NCI-H2227 (cell line): ENCODE results near the gene ZMYND19.
"Not testable (repeated sequence)": the region's sequence is repeated elsewhere in the genome, so short reads cannot be mapped to it uniquely, and the experiment has no call there.

Experiments used
- DNase-seq: peaks from one replicate; lab custom pipeline; 2025; ENCODE audit not compliant: unreplicated experiment; lab: John Stamatoyannopoulos, UW

The ZMYND19 gene

GRCh38 chr9:137614631-137615386 lies 24.5 kb upstream of the ZMYND19 start:
- no peak for DNase-seq

- no peak for DNase-seq
Observed at GRCh38 chr9:137613738-137614523, 23.6 kb upstream of the ZMYND19 start.

- DNase-seq, result no peak
Observed at GRCh38 chr9:137613259-137613658, 22.9 kb upstream of the ZMYND19 start.

GRCh38 chr9:137612741-137613142 lies 22.4 kb upstream of the ZMYND19 start:
- no peak for DNase-seq

GRCh38 chr9:137611623-137612609 lies 21.6 kb upstream of the ZMYND19 start:
- DNase-seq, result no peak

- DNase-seq, result no peak
Observed at GRCh38 chr9:137610944-137611343, 20.6 kb upstream of the ZMYND19 start.

- peak; percentile 20 for DNase-seq
Observed at GRCh38 chr9:137607141-137607857, 17.0 kb upstream of the ZMYND19 start.

GRCh38 chr9:137606734-137607138 lies 16.4 kb upstream of the ZMYND19 start:
- DNase-seq, result no peak

- peak; percentile 40 for DNase-seq
Observed at GRCh38 chr9:137606005-137606621, 15.8 kb upstream of the ZMYND19 start.

GRCh38 chr9:137605121-137606004 lies 15.1 kb upstream of the ZMYND19 start, which contains the start of gene ARRDC1:
TSS of gene ARRDC1 (plus strand) at chr9:137605686. CDS start at chr9:137605718, 32 bp downstream.
- peak; percentile 89 for DNase-seq

- DNase-seq, result no peak
Observed at GRCh38 chr9:137604345-137605086, 14.2 kb upstream of the ZMYND19 start.

GRCh38 chr9:137603879-137604278 lies 13.6 kb upstream of the ZMYND19 start:
- DNase-seq, result no peak

GRCh38 chr9:137602661-137603060 lies 12.3 kb upstream of the ZMYND19 start:
- no peak for DNase-seq

GRCh38 chr9:137598943-137599342 lies 8.6 kb upstream of the ZMYND19 start:
- DNase-seq, result no peak

- DNase-seq, result not testable (repeated sequence)
Observed at GRCh38 chr9:137596577-137596976, 6.3 kb upstream of the ZMYND19 start.

- no peak for DNase-seq
Observed at GRCh38 chr9:137593176-137593575, 2.9 kb upstream of the ZMYND19 start.

GRCh38 chr9:137592767-137593166 lies 2.5 kb upstream of the ZMYND19 start:
- DNase-seq, result no peak

- no peak for DNase-seq
Observed at GRCh38 chr9:137590123-137590468, 216 bp downstream of the ZMYND19 start.
